ENCODE results near the gene ZNF213. TPM values are rescaled to one million over a fixed set of nuclear protein-coding genes. Genes with fewer than 3 reads are reported as not detected.

Gene ZNF213
- total RNA-seq, 1 donor from 2014 or later, result 7.6 TPM

- H3K36me3 ChIP-seq (ENCODE audit: control insufficient read depth, insufficient read depth, low read length), result no peaks in the 10 kb centered on the region
- DNase-seq (ENCODE audit: low read depth) (no peak), FAIRE-seq (no peak)
- H3K4me3 ChIP-seq (ENCODE audit: low read depth, low read length), result no peak overlapping the region
- no peaks in the 10 kb centered on the region for H3K27me3 ChIP-seq (ENCODE audit: control insufficient read depth, insufficient read depth, low read length)
- TF ChIP-seq CTCF (IDR thresholded peaks at IDR 0.05; ENCODE audit: insufficient read depth, low read length, severe bottlenecking), result no peak
Measured at GRCh38 chr16:3088925-3089716, 45.7 kb upstream of the ZNF213 start.

- Histone ChIP-seq H3K27me3 (ENCODE audit: control insufficient read depth, insufficient read depth, low read length) (no peaks in the 10 kb centered on the region), H3K4me3 (ENCODE audit: low read depth, low read length) (no peak overlapping the region), H3K36me3 (ENCODE audit: control insufficient read depth, insufficient read depth, low read length) (no peaks in the 10 kb centered on the region)
- DNase-seq (ENCODE audit: low read depth), result no peak
- TF ChIP-seq CTCF (IDR thresholded peaks at IDR 0.05; ENCODE audit: insufficient read depth, low read length, severe bottlenecking), result no peak
- FAIRE-seq, result no peak
Measured at GRCh38 chr16:3089717-3090592, 44.9 kb upstream of the ZNF213 start.

GRCh38 chr16:3091551-3091950, 43.3 kb upstream of the ZNF213 start:
- no peaks in the 10 kb centered on the region for H3K36me3 ChIP-seq (ENCODE audit: control insufficient read depth, insufficient read depth, low read length)
- no peak overlapping the region for H3K4me3 ChIP-seq (ENCODE audit: low read depth, low read length)
- H3K27me3 ChIP-seq (ENCODE audit: control insufficient read depth, insufficient read depth, low read length), result no peaks in the 10 kb centered on the region
- DNase-seq (ENCODE audit: low read depth) (no peak), FAIRE-seq (no peak)
- TF ChIP-seq CTCF (IDR thresholded peaks at IDR 0.05; ENCODE audit: insufficient read depth, low read length, severe bottlenecking), result no peak

- Histone ChIP-seq H3K4me3 (ENCODE audit: low read depth, low read length) (no peak overlapping the region), H3K27me3 (ENCODE audit: control insufficient read depth, insufficient read depth, low read length) (no peaks in the 10 kb centered on the region), H3K36me3 (ENCODE audit: control insufficient read depth, insufficient read depth, low read length) (no peaks in the 10 kb centered on the region)
- no peak for TF ChIP-seq CTCF (IDR thresholded peaks at IDR 0.05; ENCODE audit: insufficient read depth, low read length, severe bottlenecking)
- no peak for FAIRE-seq
- no peak for DNase-seq (ENCODE audit: low read depth)
Measured at GRCh38 chr16:3092501-3092941, 42.3 kb upstream of the ZNF213 start.

- DNase-seq (ENCODE audit: low read depth), result peak; percentile 38
- no peak for FAIRE-seq
Measured at GRCh38 chr16:3094289-3095027, 40.4 kb upstream of the ZNF213 start.

More at GRCh38 chr16:3094289-3095027, 40.4 kb upstream of the ZNF213 start:
- Histone ChIP-seq H3K36me3 (ENCODE audit: control insufficient read depth, insufficient read depth, low read length) (no peaks in the 10 kb centered on the region), H3K27me3 (ENCODE audit: control insufficient read depth, insufficient read depth, low read length) (no peaks in the 10 kb centered on the region), H3K4me3 (ENCODE audit: low read depth, low read length) (no peak overlapping the region)
- peak; percentile 66 for TF ChIP-seq CTCF (IDR thresholded peaks at IDR 0.05; ENCODE audit: insufficient read depth, low read length, severe bottlenecking)

Measured in bronchial epithelial cell (primary cell).